Mononuclear cell (primary cell): Measurements from ENCODE around the gene TSKS. TPM values are rescaled to one million over a fixed set of nuclear protein-coding genes. Genes with fewer than 3 reads are reported as not detected.
"Not testable (repeated sequence)": the region's sequence is repeated elsewhere in the genome, so short reads cannot be mapped to it uniquely, and the experiment has no call there.

Experiments
- H3K27me3 ChIP-seq: 2 replicates; pipeline ENCODE4 v1.6.0; 2011; ENCODE audit warnings: low read length, control low read depth; ENCODE audit not compliant: insufficient read depth
- H3K4me1 ChIP-seq: 2 replicates; pipeline ENCODE4 v1.5.1; 2011; ENCODE audit warnings: mild to moderate bottlenecking, low read length, control low read depth; ENCODE audit not compliant: insufficient read depth
- H3K4me3 ChIP-seq: 2 replicates; pipeline ENCODE4 v1.5.1; 2011; ENCODE audit warnings: mild to moderate bottlenecking, low read length, moderate library complexity
- H3K9me3 ChIP-seq: 2 replicates; pipeline ENCODE4 v1.5.1; 2011; ENCODE audit warnings: low read depth, mild to moderate bottlenecking, control low read depth, low read length
- total RNA-seq: library from RNA; depleted of rRNA; stranded (reverse); fragments of >200 nt; gene quantifications from one replicate; pipeline ENCODE4 v1.2.3, GENCODE V29; 2012

Gene TSKS
- total RNA-seq, 1 donor, result 0.31 TPM

DNA sequence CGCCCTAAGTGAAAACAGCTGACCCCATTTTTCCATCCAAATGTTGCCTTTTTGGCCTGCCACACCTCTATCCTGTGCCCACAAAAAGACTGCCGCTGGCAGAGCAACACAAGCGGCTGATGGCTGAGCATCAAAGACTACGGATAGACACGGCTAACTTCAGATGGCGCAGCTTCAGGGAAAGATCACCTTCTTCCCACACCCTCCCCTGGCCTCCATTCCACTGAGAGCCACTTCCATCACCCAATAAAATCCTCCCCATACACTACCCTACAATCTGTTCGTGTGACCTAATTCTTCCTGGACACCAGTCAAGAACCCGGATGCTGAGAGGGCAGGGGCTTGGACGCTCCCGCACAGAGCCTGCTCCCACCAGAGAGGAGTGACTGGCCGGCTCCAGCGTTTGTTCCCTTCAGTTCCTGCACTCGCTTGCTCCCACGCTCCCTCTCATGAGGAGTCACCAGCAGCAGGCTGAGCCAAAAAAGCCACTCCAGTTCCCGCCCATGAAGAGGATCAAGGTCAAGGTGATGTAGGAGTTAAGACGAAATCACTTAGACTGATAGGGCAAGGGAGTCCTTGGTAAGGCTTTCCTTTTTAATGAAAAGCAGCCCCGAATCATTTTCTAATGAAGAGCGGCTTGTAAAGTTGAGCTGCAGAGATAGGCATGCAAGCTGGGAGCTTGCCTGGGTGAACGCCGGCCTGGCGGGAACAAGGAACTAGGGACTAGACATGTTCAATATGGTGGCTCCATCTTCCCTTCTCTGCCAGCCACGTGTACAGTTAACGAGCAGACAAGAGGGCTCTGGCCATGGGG lies 35.7 kb downstream of the TSKS start:
- Histone ChIP-seq H3K4me3 (no peak overlapping the region), H3K4me1 (no peaks in the 10 kb centered on the region), H3K27me3 (no peaks in the 10 kb centered on the region), H3K9me3 (no peaks in the 10 kb centered on the region)

DNA sequence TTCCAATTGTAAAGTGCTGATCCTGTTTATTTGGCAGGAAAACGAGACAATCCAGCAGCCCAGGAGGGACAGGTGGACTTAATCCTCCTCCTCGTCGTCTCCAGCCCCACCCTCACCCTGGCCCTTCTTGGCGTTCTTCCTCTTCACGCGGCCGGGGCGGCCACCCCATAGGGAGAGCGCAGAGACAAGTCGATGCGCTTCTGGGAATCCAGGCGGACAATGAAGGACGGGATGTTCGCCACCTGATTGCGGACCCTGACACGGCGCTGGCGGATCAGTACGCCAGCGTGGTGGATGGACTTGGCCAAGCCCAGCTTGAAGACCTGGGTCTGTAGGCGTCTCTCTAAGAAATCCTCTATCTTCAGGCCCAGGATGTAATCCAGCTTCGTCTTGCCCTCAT lies 43.7 kb downstream of the TSKS start:
- H3K27me3 ChIP-seq, H3K4me3 ChIP-seq, H3K9me3 ChIP-seq, H3K4me1 ChIP-seq: not testable (repeated sequence)

- H3K4me3 ChIP-seq, result no peak overlapping the region
- no peaks in the 10 kb centered on the region for H3K9me3 ChIP-seq
- no peaks in the 10 kb centered on the region for H3K27me3 ChIP-seq
- H3K4me1 ChIP-seq, result peaks cover 7% of the 10 kb centered on the region
These were observed 44.1 kb downstream of the TSKS start for GRCh38 chr19:49718991-49719390.

- Histone ChIP-seq H3K4me1 (peaks cover 7% of the 10 kb centered on the region), H3K27me3 (no peaks in the 10 kb centered on the region), H3K4me3 (no peak overlapping the region), H3K9me3 (no peaks in the 10 kb centered on the region)
These were observed 44.6 kb downstream of the TSKS start for GRCh38 chr19:49718511-49718910.

DNA sequence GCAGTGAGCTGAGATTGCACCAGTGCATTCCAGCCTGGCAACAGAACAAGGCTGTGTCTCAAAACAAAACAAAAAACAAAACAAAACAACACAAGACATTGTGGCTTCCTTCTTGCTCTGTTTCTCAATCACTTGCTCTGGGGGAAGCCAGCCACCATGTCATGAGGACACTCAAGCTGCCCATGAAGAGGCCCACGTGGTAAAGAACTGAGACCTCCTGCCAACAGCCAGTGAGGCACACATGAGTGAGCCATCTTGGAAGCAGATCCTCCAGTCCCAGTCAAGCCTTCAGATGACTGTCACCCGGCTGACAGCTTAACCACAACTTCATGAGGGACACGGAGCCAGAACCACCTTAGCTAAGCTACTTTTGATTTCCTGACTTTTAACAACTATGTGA lies 47.0 kb downstream of the TSKS start:
- Histone ChIP-seq H3K9me3 (no peaks in the 10 kb centered on the region), H3K4me1 (peaks cover 7% of the 10 kb centered on the region), H3K27me3 (no peaks in the 10 kb centered on the region), H3K4me3 (no peak overlapping the region)

GRCh38 chr19:49713236-49713845 lies 49.8 kb downstream of the TSKS start:
- Histone ChIP-seq H3K4me3 (no peak overlapping the region), H3K4me1 (peaks cover 7% of the 10 kb centered on the region), H3K27me3 (no peaks in the 10 kb centered on the region), H3K9me3 (no peaks in the 10 kb centered on the region)

GRCh38 chr19:49712397-49712859 lies 50.7 kb downstream of the TSKS start:
- Histone ChIP-seq H3K9me3 (no peaks in the 10 kb centered on the region), H3K4me3 (no peak overlapping the region), H3K27me3 (no peaks in the 10 kb centered on the region), H3K4me1 (no peaks in the 10 kb centered on the region)

GRCh38 chr19:49710372-49710951 lies 52.6 kb downstream of the TSKS start:
- H3K4me1 ChIP-seq, result no peaks in the 10 kb centered on the region
- H3K27me3 ChIP-seq, result no peaks in the 10 kb centered on the region
- H3K4me3 ChIP-seq, result no peak overlapping the region
- no peaks in the 10 kb centered on the region for H3K9me3 ChIP-seq

DNA sequence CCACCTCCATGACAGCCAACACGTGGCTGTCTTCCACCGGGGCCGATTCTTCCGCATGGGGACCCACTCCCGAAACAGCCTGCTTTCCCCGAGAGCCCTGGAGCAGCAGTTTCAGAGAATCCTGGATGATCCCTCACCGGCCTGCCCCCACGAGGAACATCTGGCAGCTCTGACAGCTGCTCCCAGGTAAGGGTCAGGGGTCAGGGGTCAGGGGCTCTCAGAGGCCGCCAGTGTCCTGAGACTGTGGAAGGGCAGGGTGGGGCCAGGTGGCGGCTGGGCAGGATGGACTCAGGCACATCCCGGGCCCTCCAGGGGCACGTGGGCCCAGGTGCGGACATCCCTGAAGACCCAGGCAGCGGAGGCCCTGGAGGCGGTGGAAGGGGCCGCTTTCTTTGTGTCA lies 57.2 kb downstream of the TSKS start:
- no peak overlapping the region for H3K4me3 ChIP-seq
- H3K9me3 ChIP-seq, result no peaks in the 10 kb centered on the region
- no peaks in the 10 kb centered on the region for H3K27me3 ChIP-seq
- H3K4me1 ChIP-seq, result no peaks in the 10 kb centered on the region

DNA sequence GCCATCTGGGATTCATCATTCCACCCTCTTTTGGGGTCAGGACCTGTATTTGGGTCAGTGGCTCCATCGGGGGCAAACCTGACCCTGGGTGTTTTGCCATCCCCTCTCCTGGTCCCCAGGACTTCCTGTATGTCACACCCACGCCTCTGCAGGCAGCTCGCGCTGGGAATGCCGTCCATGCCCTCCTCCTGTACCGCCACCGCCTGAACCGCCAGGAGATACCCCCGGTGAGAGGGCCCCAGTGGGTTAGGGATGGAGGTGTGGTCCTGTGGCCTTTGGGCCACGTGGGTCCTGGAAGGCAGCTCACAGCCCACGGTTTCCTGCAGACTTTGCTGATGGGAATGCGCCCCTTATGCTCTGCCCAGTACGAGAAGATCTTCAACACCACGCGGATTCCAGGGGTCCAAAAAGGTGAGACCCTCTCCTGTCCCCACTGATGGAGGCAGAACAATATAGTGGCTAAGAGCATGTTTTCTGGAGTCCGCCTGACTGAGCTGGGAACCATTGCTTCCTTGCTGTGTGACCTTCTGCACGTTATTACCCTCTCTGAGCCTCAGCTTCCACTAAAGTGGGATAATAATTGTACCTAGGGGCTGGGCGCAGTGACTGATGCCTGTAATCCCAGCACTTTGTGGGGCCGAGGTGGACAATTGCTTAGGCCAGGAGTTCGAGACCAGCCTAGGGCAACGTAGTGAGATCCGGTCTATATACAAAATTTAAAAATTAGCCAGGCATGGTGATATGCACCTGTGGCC lies 58.0 kb downstream of the TSKS start:
- no peaks in the 10 kb centered on the region for H3K27me3 ChIP-seq
- no peaks in the 10 kb centered on the region for H3K4me1 ChIP-seq
- H3K9me3 ChIP-seq, result no peaks in the 10 kb centered on the region
- H3K4me3 ChIP-seq, result no peak overlapping the region

DNA sequence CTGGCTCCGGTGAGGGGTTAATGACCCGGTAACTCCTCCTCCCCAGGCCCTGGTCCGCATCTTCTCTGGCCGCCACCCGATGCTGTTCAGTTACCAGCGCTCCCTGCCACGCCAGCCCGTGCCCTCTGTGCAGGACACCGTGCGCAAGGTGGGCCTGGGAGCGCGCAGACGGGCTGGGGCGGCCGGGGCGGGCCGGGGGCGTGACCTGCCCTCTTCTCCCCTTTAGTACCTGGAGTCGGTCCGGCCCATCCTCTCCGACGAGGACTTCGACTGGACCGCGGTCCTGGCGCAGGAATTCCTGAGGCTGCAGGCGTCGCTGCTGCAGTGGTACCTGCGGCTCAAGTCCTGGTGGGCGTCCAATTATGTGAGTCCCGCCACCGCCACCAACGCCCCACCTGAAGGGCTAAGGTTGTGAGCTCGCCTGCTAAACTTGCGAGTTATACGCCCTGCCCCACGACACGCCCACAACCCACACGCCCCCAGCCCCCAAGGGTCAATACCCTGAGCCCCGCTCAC lies 61.8 kb downstream of the TSKS start:
- Histone ChIP-seq H3K4me1 (no peaks in the 10 kb centered on the region), H3K27me3 (no peaks in the 10 kb centered on the region), H3K9me3 (no peaks in the 10 kb centered on the region), H3K4me3 (no peak overlapping the region)

- no peaks in the 10 kb centered on the region for H3K27me3 ChIP-seq
- no peak overlapping the region for H3K4me3 ChIP-seq
- no peaks in the 10 kb centered on the region for H3K4me1 ChIP-seq
- no peaks in the 10 kb centered on the region for H3K9me3 ChIP-seq
These were observed 62.5 kb downstream of the TSKS start for GRCh38 chr19:49700563-49700962.

DNA sequence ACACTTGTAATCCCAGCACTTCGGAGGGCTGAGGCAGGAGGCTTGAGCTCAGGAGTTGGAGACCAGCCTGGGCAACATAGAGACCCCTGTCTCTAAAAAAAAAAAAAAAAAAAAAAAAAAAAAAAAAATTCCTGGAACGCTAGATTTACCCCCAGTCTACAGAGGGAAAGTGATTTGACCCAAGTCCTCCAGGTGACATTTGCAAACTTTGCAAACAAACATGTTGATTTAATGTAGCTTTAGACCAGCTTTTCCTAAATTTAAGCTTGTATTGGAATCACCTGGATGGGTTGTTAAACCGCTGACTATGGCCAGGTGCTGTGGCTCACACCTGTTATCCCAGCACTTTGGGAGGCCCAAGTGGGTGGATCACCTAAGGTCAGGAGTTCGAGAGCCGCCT lies 63.7 kb downstream of the TSKS start:
- H3K27me3 ChIP-seq, result no peaks in the 10 kb centered on the region
- no peak overlapping the region for H3K4me3 ChIP-seq
- no peaks in the 10 kb centered on the region for H3K4me1 ChIP-seq
- H3K9me3 ChIP-seq, result no peaks in the 10 kb centered on the region

DNA sequence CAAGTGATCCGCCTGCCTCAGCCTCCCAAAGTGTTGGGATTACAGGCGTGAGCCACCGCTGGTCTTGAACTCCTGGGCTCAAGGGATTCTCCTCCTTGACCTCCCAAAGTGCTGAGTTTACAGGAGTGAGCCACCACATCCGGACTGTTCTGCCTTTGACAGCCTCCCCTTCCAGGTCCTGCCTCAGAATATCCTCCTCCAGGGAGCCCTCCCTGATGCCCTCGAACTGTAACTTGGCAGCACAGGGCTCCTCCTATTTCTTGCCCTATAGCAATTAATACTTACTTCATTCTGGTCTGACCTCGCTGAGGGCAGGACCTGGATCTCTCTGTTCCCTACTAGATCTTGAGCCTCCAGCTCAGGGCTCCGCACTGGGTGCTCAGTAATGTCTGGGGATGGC lies 66.2 kb downstream of the TSKS start:
- Histone ChIP-seq H3K4me1 (no peaks in the 10 kb centered on the region), H3K27me3 (no peaks in the 10 kb centered on the region), H3K4me3 (no peak overlapping the region), H3K9me3 (no peaks in the 10 kb centered on the region)

- Histone ChIP-seq H3K9me3 (no peaks in the 10 kb centered on the region), H3K4me1 (peaks cover 6% of the 10 kb centered on the region), H3K27me3 (peaks cover 6% of the 10 kb centered on the region), H3K4me3 (no peak overlapping the region)
These were observed 67.0 kb downstream of the TSKS start for GRCh38 chr19:49696115-49696514.
